Inflammatory macrophage (primary cell): ENCODE data around the gene PDE4B.

ENCODE experiments used
- DNase-seq, 2 donors: peaks; one replicate each; pipeline ENCODE4 v3.0.0-alpha.2; 2020 to 2022

The PDE4B gene

DNA sequence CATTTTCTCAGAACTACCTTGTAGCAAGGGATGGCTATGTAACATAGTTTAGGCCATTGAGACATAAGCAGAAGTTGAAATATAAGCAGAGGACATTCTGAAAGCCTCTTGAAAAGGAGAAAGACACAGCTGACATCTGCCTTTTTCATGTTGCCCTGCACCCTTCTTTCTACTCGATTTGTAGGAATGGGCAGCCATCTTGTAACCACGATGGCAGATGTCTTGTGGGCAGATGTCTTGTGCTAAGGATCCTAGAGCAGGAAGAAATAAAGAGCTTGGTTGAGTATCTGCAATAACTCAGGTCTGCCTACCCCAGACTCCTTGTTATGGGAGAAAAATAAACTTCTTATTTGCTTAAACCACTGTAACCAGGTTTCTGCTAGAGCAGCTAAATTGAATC lies 351.0 kb downstream of the PDE4B start:
- DNase-seq = no peak

DNA sequence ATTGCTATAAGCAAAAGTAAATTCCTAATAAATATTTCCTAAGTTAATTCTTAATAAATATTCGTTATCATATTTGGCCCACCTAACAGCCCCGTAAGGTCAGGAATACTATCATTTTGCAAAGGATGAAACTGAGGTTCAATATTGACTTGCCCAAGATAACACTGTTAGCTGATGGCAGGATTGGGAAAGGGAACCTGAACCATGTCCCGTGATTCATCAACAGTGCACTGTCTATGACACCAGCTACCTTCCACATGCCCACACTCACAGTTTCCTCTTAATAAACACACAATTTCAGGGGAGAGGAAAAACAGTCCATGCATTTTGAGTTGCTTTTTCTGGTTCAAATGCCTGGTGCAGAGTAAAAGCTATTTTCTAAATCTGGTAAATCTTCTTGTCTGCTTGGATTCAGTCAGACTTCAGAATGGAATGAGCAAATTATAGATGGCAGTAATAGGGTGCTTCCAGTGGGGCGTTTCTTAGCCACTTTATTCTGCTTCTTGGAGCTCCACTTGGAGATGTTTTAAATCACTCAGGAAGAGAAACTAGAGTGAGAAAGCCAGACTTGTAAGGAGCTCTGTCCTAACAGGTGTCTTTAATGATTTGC lies 354.6 kb downstream of the PDE4B start:
- DNase-seq = no peak

DNA sequence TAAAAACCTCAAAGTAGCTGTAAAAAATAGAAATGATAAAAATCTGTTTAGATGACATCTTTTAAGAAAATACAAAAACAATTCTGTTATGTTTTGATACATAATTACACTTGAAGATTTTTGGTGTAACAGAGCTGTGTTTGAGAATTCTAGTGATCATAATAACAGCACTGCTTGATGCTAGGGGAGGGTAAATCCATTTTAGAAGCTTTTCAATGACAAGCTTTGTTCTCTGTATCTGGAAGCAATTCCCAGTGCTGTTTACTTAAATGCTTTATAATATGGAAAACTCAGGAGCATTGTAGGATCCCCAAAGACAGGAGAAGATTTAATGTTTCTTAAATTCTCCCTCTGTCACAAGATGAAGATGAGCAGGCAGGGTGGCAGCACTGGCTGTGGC lies 359.3 kb downstream of the PDE4B start:
- DNase-seq = no peak

DNA sequence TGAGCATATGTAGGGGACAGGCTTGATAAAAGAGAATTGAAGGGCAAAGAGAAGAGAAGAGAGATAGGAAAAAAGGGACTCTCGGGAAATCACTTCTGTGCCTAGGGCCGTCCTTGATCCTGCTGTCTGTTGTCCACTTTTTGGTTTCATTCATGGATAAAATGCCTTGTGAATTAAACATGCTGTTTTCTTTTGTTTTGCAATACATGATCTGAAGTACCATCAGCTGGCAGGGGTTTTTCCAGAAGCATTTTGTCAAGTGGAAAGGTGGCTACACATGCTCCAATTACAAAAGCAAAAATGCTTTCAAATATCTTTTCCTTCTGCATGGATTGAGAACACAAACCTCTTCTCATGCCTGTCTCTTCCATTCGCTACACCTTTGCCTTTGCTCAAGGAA lies 361.7 kb downstream of the PDE4B start:
- no peak for DNase-seq

DNA sequence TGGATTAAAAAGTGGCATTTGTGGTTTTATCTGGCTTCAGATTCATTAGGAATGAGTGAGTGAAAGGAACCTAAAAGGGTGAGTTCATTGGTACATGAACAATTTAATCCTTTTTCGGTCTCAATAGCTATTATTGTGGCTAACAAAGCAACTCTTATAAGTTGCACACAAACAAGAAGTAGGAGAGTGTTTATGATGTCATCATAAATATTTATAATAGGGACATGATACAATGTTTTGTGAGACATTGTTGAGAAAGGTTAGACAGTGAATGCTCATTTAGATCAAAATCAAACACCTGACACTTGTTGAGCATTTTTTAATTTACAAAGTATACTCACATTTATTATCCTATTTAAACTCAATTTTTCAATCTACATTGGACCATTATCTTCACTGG lies 363.4 kb downstream of the PDE4B start:
- no peak for DNase-seq

DNA sequence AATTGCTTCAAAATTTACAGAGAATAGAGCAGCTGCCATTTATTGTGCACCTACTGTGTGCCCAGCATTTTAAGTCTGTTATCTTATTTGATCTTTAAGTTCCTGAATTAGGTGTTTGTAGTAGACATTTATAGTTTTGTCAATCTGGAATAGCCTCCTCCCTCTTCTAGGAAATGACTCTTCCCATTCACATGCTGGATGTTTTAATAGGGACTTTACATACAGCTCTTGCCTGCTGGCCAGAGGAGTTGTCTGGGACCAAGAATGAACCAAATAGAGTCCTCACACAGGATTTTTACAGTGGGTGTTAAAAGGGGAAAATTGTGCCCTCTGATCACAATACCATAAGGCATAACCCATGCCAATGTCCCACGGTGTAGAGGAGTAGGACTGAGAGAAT lies 367.1 kb downstream of the PDE4B start:
- DNase-seq = no peak

DNA sequence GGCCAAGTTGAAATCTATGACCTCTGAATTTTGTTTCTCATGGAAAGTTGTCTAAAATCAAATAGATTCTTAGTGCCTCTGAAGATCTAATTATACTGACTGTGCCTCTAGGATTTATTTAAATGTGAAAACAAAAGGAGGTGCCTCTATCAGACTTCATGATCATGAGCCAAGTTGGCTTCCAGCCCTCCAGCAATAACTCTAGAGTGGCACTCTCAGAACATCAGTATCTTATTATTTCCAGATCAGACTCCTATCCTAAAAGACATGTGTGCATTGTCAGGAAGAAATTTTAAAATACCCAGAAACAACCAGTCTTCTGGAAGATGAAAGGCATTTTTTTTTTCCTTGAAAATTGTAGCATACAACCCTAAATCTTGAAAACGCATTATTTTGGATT lies 368.0 kb downstream of the PDE4B start:
- no peak for DNase-seq

DNA sequence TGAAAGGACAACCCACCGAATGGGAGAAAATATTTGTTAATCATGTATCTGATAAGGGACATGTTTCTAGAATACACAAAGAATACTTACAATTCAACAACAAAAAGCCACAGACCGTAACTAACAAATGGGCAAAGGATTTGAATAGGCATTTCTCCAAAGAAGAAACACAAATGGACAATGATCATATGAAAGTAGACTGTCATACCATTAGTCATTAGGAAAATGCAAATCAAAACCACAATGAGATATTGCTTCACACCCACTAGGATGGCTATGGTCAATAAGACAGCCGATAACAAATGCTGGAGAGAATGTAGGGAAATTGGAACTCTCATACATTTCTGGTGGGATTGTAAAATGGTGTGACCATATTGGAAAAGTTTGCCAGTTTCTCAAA lies 374.1 kb downstream of the PDE4B start:
- DNase-seq = no peak

DNA sequence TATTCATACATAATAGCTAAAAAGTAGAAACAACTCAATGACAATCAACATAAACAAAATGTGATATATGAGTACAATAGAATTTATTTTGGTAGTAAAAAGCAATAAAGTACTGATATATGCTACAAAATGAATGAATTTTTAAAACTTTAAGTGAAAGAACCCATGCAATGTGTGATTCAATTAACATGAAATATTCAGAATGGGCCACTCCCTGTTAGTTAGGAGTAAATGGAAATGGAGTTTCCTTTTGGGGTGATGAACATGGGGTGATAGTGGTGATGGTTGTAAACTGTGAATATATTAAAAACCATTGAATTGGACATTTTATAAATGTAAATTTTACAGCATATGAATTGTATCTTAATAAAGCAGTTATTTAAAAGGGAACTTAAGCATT lies 374.6 kb downstream of the PDE4B start:
- no peak for DNase-seq

DNA sequence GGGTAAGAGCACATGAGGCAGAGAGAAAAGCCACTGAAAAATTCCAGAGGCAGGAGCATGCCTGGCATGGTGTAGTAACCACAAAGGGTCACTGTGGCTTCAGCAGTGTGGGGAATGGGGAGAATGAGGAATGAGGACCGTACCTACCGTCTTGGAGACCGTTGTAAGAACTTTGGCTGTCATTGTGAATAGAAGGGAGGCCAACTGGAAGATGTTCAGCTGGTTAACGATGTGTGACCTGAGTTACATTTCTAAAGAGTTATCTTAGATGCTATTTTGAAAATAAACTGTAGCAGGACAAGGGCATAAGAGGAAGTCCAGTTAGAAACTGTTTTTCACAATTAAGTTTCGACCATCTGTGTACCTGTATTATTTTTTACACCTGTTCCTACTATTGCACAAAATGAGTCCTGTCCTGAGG lies 375.8 kb downstream of the PDE4B start:
- no peak for DNase-seq

DNA sequence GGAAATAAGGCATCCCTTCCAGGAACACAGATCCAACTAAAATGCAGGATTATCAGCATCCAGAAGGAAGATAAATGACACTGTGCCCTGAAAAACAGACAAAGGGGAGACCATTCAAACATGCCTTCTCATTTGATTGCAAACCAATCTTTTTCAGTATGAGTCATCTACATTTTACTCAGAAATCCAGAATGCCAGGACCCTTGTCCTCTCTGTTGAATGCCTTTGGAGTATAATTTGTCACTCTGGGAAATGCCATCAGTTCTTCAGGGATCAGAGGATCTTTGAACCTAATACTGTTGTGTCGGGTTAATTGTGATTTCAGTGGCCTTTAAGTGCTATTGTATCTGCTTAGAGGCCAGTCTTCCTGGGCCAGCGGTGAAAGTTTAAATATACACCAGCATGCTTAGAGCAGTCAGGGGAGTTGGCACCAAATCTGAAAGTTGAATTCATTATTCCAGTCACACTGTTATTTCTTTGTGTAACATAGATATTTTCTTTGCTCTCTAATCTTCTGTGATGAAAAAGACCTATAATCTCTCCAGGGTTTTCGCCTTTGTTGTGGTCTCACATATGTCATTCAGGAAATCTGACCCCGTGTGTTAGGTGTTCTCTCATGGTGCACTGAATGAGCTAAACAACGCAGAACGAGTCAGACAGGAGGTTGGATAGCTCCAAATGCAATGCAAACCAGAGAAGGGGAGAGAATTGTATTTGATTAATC lies 376.4 kb downstream of the PDE4B start:
- DNase-seq = no peak

DNA sequence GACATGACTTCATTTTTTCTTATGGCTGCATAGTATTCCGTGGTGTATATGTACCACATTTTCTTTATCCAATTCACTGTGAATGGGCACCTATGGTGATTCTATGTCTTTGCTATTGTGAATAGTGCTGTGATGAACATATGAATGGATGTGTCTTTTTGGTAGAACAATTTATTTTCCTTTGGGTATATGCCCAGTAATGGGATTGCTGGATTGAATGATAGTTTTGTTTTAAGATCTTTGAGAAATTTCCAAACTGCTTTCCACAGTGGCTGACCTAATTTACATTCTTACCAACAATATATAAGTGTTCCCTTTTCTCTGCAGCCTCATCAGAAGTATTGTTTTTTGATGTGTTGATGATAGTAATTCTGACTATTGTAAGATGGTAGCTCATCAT lies 379.6 kb downstream of the PDE4B start:
- DNase-seq = no peak

DNA sequence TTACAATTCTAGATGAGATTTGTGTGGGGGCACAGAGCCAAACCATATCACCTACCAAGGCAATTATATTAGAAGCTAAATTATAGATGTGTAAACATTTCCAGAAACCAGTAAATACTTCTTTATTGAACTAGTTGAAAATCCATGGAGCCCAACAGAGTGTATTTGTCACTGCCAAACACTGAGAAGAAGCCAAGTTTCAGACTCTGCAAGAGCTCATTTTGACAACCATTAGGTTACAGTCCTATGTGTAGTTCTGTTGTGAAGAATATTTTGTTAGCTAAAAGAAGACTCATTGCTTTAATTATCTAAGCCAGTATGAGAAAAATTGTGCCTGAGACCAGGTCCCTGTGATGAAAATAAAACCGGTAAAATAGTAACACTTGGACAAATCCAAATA lies 382.4 kb downstream of the PDE4B start:
- no peak for DNase-seq

DNA sequence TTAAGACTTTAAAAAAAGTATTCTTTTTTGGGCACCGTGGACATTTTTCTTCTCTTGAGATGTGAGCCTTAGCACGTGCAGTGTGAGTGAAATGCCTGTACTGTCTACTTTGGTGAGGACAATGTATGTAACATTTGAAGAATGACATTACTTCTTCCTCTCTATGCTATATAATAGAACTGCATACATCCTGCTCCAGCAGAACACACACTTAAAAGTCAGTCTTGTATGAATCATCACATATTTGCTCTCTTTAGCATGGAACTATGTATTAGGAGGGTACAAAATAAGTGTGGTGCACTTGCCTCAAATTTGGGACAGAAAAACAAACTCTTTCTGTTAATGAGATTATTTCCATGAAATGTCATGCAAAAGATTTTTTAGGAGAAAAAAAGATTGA lies 382.9 kb downstream of the PDE4B start:
- DNase-seq = no peak

DNA sequence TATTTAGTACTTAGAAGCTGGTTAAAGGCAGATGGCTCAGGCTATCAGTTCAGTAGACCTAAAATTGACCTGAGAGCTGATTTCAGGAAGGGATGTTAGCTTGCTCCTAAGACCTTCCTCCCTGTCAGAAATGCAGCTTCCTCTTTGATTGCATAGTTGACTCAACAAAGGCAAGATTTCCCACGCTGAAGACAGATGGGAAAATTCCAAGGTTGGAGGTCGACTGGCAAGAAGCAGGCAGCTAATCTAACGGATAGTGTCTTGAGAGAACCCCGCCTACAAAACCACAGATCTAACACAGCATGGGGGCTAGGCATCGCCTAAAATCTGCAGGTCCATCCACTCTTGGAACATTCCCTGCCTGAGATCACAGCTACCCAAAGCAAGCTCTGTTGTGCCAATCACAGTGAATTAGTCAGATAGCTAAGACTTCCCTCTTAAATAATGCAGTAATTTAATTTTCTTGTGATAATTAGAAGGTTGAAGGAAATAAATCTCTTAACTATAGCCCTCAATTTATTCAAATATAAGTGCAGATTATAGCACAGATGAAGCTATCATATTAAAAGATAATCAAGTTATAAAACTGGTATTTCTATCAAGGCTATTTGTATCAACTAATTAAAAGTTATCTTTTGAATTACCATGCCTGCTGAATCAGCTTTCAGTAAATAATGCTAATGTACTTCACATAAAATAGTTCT lies 383.5 kb downstream of the PDE4B start:
- no peak for DNase-seq

DNA sequence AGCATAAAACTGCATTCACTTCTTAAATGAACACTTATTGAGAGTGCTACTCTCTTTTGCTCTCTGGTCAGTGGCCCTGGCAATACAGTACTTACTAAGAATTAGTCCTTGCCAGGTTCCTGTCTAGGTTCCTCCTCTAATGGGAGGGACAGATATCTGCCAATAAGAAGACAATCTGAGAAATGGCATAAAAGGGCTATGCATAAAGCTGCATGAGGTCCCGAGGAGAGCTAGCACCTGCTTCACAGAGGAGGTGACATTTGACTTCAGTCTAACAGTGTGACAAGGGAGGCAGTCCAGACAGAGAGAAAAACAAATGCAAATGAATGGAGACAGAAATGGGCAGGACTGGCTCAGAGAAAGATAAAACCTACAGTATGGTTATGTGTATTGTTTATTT lies 384.1 kb downstream of the PDE4B start:
- no peak for DNase-seq

DNA sequence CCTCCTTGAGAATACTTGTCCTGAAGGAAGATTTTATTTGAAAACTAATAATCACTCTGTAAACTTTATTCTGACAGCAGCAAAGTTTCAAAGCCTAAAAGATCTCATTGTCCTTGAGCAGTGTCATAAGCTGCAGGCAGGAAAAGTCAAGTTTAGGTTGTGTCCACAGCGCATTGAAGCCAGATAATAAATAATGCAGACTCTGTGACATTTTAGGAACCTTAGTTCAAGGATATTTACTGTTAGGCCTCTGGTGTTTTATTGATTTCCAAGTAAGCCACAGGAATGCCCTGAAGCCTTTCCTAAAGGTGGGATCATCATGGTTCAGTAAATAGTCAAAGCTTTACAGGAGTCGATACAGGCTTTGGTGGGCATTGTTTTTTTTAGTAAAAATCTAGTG lies 384.8 kb downstream of the PDE4B start:
- DNase-seq = no peak

DNA sequence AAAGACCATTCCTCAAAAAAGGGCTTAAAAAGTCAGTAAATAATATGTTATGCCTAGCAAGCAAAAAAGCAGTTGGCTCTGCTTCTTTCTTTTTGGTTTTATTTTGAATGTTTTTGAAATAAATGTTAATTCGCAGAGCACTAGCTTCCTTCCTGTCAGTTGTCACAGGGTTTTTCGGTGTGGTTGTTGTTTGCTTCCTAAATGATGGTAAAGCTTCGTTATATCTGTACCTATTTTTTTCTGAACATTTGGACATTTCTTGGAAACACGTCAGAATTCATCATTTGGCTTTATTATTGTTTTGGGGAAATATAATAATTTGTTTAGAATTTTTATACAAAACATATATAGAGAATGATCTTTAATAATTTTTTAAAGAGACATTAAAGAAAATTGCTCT lies 389.3 kb downstream of the PDE4B start:
- no peak for DNase-seq

DNA sequence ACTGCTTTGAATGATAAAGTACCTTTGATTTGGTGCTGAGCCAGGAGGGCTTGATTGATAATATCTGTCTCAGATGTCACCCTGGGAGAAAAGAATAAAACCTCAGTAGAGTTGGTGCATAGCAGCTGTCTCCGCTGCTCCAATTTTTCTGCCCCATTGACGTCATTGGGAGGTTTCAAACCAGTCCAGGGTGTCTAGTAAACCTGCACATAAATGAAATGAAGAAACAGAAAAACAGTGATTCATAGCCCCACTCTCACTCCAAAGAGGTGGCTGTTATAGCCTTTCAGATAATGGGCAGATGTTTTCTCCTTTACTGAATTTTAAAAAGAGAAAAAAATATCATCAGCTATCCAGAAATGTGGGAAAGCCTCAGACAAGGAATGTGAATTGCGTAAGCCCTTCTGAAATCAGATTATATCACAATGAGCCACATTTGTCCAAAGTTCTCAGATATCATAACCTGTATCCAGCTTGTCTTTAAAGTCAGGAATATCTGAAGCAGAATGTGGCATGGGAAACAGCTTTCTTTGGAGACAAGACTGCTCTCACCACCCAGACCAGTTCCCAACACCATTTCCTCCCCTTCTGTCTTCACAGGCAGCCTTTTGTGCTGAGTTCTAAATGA lies 390.0 kb downstream of the PDE4B start:
- no peak for DNase-seq

DNA sequence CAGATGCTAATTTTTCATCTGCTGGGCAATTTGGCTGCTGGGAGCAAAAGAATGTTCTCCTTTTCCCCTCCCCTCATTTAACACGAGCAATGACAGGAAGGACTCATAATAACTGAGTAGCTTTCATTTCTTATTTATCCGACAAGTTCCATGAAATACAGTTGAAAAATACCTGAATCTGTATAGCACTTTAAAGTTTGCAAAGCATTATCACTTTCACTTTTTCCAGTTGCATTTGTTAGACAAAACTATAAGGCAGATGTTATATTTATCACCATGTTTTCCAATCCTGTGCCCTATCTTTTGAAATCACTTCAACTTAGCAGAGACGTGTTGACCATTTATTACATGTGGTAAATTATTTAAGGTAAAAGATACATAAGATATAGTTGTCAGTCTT lies 390.7 kb downstream of the PDE4B start:
- DNase-seq = no peak

DNA sequence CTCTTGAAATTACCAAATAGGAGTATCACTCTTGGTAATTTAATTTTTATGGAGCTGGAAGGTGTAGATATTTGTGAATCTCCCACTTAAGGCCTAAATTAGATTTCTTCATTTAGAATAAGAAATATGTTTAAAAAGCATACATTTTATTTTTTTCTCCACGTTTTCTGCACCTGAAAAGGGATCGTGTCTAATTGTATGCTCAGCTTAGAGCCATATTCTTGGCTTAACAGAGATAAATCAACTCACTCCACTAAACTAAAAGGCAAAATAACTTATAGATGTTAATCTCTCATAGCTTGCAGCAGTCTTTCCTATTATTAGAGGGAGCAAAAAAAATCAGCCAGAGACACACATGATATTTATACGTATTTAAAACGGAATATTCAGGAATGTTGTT lies 404.4 kb downstream of the PDE4B start:
- DNase-seq = no peak

DNA sequence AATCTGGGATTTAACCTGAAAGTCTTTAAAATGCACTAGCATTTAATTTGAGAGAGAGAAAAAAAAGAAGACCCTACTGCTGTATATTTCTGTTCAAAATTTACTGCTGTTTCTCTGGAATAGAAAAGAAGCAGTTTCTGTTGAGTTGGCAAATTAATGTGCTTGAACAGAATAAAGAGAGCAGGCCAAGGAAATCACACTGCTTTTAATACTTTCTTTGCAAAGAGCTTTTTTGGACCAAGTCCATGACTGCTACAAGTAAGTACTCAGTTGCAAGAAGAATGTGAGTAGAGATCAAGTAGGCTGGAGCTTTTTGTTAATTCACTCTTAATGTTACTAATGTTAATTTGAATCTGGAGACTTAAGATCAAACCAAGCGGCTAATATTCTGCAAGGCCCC lies 405.1 kb downstream of the PDE4B start:
- no peak for DNase-seq

DNA sequence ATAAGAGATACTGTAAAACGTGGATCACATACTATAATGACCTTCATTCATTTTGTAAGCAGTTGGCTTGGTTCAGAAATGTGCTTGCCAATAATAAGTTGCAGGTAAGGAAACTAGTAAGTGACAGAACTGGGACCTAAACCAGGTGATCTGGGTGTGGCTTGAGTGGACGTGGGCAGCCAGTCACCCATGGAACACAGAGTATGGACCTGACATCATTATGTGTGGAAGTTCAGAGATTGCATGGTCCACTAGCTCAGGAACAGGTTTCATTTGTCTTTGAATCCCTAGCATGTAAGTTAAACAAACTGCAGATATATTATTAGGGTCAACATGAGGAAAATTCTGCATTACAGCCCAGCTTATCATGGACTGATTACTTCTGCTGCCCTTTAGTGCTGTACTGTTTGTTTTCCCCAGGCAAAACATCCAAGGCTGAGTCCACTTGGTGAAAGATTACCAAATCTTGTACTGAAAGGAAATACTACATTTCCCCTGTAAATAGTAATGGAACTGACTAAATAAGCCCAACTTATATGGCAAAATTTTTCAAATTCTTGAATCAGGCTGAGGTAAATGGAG lies 414.0 kb downstream of the PDE4B start:
- DNase-seq = no peak
